Omental fat pad (tissue), 4 donors: ENCODE measurements around the gene OGT. TPM values are rescaled to one million over a fixed set of nuclear protein-coding genes. Genes with fewer than 3 reads are reported as not detected.
A peak's percentile ranks its signal among the peaks of the same experiment; 100 is the strongest.

Experiments
- ATAC-seq: fragments of 150-250 bp; one replicate; pipeline ENCODE4 v1.9.1; 2016; ENCODE audit warnings: mild to moderate bottlenecking, moderate library complexity; ENCODE audit not compliant: low FRiP score
- DNase-seq: peaks from one replicate; pipeline ENCODE4 v3.0.0-alpha.2; 2019; ENCODE audit warnings: low spot score
- total RNA-seq, 4 donors: library from RNA; depleted of rRNA; stranded (reverse); fragments of >200 nt; gene quantifications; one replicate each; pipeline ENCODE4 v1.1.0, GENCODE V29; 2016
- TF ChIP-seq, protein P1 (sequence below), 3 donors: fragments of 450-650 bp; IDR thresholded peaks; one replicate each; pipeline ENCODE4 v1.5.1; 2016 to 2017; ENCODE audit warnings: antibody characterized with exemption in 3 of 3, mild to moderate bottlenecking in 3 of 3, moderate library complexity in 2 of 3

The OGT gene
- total RNA-seq, 4 donors from 2014 or later: 139 to 209 (median 175) TPM

DNA sequence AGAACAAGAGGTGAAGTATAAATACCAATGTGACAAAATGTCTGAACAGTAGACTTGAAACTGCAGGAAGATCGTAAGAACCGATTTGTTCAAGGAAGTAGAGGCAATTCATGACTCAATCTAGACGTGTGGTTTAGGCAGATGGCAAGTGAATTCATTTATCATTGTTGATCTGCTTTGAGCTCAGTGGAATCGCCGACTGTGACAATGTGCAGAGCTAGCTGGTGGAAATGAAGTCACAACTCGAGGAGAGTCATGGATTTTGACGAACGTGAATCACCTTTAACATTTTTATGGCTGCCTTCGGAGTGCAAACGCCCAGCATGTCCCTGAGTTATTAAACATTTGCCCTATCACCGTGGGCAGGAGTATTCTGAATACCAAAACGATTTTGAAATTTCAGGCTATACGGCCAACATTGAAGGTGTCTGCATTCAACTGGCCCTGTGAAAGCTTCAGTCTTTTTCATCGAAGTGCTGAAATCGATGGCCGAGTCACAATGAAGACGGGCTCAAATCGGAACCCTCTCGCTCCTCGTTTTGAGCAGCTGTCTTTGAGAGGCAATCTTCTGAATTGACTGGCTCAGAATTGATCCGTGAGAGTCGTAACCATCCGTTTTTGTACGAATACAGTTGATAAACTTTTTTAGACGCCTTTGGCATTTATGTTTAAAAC lies 689 bp upstream of the OGT start:
- TF ChIP-seq, protein P1, sequence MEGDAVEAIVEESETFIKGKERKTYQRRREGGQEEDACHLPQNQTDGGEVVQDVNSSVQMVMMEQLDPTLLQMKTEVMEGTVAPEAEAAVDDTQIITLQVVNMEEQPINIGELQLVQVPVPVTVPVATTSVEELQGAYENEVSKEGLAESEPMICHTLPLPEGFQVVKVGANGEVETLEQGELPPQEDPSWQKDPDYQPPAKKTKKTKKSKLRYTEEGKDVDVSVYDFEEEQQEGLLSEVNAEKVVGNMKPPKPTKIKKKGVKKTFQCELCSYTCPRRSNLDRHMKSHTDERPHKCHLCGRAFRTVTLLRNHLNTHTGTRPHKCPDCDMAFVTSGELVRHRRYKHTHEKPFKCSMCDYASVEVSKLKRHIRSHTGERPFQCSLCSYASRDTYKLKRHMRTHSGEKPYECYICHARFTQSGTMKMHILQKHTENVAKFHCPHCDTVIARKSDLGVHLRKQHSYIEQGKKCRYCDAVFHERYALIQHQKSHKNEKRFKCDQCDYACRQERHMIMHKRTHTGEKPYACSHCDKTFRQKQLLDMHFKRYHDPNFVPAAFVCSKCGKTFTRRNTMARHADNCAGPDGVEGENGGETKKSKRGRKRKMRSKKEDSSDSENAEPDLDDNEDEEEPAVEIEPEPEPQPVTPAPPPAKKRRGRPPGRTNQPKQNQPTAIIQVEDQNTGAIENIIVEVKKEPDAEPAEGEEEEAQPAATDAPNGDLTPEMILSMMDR (IDR thresholded peaks at IDR 0.05): no peak
- ATAC-seq: peak; percentile 44
- no peak for DNase-seq

DNA sequence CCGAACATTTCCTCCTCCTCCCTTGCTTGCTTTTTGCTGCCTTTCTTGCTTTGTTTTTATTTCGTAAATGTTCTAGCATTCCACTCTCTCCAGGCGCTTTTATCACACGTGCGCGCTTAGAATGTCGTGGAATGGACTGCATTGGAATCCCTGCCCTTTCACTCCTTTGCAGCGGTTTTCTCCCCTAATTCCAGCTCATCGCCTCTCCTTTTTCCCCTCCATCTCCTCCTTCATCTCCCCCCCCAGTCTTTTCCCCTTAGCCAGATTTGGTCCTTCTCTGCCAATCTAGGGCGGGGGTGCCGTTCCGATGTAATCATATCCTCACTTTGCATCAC lies 579 bp downstream of the OGT start:
- DNase-seq (no peak), ATAC-seq (no peak)
- TF ChIP-seq, protein P1 (IDR thresholded peaks at IDR 0.05): no peak

DNA sequence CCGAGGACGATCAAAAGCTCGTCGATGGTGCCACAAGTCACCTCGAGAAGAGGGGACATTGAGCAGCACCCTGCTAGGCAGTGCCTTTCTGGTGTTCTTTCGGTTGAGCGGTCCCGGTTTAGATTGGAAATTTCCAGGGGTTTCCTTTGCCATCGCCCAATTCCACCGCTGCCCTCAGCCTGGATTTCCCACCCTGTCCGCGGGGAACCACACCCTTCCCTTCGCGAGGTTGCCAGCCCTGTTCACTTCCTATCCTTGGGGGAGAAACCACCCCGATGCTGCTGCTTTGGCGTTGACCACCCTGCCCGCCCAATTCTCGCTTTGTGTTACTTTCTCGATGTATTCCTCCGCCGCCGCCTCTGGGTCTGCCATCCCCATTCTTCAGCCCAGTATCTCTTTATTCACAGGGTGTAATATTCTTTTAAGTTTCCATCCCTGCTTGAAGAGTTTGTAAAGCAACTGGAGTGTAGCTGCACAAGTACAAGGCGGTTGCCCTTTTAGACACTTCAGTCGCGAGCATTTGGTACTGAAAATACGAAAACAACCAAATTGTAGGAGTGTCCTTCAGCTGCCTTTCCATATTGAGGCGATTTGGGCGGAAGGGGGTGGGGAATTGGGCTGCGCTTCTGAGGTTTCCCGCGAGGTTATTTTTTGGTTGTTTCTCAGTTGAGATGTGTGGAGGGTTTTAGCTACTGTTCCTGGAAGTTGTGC lies 1.1 kb downstream of the OGT start:
- ATAC-seq: no peak
- no peak for DNase-seq
- TF ChIP-seq, protein P1 (IDR thresholded peaks at IDR 0.05): no peak

DNA sequence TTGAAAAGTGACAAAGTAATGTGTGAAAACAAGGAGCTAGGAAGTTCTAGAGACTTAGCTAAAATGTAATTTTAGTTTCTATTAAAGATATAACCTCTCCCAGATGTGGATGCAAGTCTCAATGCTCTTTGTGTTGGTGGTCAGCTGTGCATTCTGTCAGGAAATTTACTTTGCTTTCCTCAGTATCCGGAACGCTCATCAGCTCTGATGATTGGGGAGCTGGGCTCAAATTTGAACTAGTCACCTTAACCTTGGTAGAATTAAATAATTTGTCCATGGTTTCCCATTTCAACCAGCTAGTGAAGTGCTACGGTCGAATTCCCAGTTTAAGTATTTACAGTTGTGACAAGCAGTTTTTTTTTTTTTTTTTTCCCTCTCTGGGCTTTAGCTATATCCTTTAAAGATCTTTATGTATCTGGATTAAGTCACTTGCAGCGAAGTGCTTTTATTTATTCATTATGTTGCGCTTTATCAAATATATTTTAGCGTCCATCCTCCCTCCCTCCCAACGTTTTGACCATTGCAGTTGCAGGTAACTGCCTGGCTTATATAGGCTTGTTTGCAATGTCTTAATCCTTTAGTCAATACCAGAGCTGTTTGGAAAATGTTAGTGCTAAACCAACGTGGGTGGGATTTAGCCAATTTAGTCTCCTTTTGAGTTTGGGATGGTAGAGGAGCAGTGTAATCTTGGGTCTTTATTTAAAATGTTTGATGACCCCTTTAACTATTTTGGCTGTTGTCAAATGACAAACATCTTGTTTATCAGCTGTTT lies 2.1 kb downstream of the OGT start:
- TF ChIP-seq, protein P1 (IDR thresholded peaks at IDR 0.05): no peak
- DNase-seq (no peak), ATAC-seq (no peak)

DNA sequence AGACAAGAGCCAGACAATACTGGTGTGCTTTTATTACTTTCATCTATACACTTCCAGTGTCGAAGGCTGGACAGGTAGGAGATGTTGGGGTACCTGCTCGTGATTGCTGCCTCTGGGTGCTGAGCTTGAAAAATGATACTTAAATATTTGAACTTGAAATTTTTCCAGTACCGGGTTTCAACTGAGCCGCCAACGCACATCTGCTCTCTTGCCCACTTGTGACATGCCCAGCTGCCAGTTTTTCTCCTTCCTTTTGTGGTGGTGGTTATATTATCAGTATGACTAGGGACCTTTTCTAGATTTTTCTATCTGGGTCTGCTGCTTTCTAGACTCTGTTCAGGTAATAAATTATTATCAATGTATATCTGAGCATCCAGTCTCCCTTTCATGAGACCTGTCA lies 3.4 kb downstream of the OGT start:
- TF ChIP-seq, protein P1 (IDR thresholded peaks at IDR 0.05): no peak
- no peak for ATAC-seq
- DNase-seq: no peak

DNA sequence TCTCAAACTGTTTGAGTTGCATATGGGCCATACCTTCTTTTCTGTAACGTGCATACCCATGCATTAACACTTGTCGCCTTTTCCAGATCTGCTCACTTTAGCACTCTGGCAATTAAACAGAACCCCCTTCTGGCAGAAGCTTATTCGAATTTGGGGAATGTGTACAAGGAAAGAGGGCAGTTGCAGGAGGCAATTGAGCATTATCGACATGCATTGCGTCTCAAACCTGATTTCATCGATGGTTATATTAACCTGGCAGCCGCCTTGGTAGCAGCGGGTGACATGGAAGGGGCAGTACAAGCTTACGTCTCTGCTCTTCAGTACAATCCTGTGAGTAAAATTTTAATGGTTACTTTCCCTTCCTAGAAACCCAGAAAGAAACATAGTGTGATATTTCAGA lies 4.8 kb downstream of the OGT start:
- TF ChIP-seq, protein P1 (IDR thresholded peaks at IDR 0.05): no peak
- ATAC-seq: no peak
- no peak for DNase-seq
